ENCODE data around the gene ZBTB38.

- TF ChIP-seq CTCF (IDR thresholded peaks at IDR 0.05; ENCODE audit: low read depth, low read length) (no peak), POLR2A (IDR thresholded peaks at IDR 0.05; ENCODE audit: extremely low read depth, insufficient read length) (no peak)
Measured at GRCh38 chr3:141331377-141332318, 36.7 kb upstream of the ZBTB38 start.

Data from NB4 (cell line).